Measurements from ENCODE around the gene ROR1. TPM values are rescaled to one million over a fixed set of nuclear protein-coding genes. Genes with fewer than 3 reads are reported as not detected.

ROR1 gene
- total and polyA plus RNA-seq, 2 of the 13 experiments (the other 11 are each of a cell fraction or from before 2014, with no cell fraction given): 0.58 to 2.3 TPM

DNA sequence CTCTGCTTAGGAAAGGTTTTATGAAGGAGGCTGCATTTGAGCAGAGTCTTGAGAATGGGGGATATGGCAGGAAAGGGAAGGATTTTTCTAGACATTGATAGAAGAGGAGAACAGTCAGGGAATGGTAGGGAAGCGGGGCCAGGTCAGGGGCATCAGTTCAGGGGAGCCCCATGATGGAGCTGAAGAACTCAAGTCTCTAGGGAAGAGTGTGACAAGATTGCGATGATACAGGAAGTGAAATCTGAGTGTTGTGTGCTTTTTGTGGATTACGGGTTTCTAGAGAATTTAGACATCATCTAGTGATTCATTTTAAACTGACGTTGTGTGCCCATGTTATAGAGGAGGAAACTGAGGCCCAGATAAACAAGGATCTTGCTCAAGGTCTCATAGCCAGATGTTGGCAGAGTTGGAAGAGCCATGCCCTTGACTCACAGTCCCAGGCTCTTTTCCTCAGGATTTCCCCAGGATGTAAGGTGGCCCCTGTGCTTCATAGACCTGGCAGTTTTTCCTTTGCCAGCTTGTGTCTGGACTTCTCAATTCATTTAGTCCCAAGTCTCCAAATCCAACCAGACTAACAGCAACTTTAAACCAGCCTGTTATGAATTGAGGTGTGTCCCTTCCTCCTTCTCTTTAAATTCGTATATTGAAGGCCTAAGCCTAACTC lies 130.3 kb downstream of the ROR1 start:
- no TSS peak for BruUV-seq (replicated peaks)
- H3K4me3 ChIP-seq (replicated peaks in 1 of 3; ENCODE audit: insufficient read depth in 1 of 3, low read depth in 2 of 3, low read length in 3 of 3): no peak overlapping the region
- no peak overlapping the region for H2AFZ ChIP-seq (ENCODE audit: low read length)
- H3K4me1 ChIP-seq (ENCODE audit: insufficient read depth, low read length): no peaks in the 10 kb centered on the region
- ChIA-PET CTCF (ENCODE audit: low intra/inter-chr PET ratio, low total read pairs) (no interaction called here), POLR2A (no interaction called here)
- H3K27ac ChIP-seq (ENCODE audit: extremely low read length, insufficient read depth, low read length): no peak overlapping the region
- no peaks in the 10 kb centered on the region for H3K79me2 ChIP-seq (ENCODE audit: insufficient read depth, low read length)
- in situ Hi-C loops (cut with HindIII; ENCODE audit: extremely low pct_ligation_motif_present, low pct_unique_long_range_greater_than_20kb): loop anchor here (25.0 kb wide), 2 partner anchors 217 to 292 kb away; no protein-coding TSS in a partner anchor
- ATAC-seq (no peak), DNase-seq (ENCODE audit: low spot score) (no peak), FAIRE-seq (no peak)
- no peak for TF ChIP-seq NKX3-1 (CRISPR knock-in tag; IDR thresholded peaks at IDR 0.05)
- intact Hi-C loops (cut with micrococcal nuclease; ENCODE audit: unreplicated experiment): no loop called here
- H3K36me3 ChIP-seq (replicated peaks in 1 of 2; ENCODE audit: control insufficient read depth in 1 of 2, insufficient read depth in 2 of 2, low read length in 2 of 2): no peaks in the 10 kb centered on the region
- H3K9ac ChIP-seq (ENCODE audit: insufficient read depth, low read depth, low read length): no peak overlapping the region
- WGBS (ENCODE audit: low lambda C conversion rate): 39% methylated on average over 5 of the region's 5 CpGs
- no peaks in the 10 kb centered on the region for H3K9me3 ChIP-seq (ENCODE audit: low read length)
- no peak overlapping the region for H3K4me2 ChIP-seq (ENCODE audit: low read depth, low read length)
- no peaks in the 10 kb centered on the region for H4K20me1 ChIP-seq (ENCODE audit: insufficient read depth, low read length)
- no peaks in the 10 kb centered on the region; a peak in 1 of 5 replicates for H3K27me3 ChIP-seq (ENCODE audit: control insufficient read depth in 1 of 2, insufficient read depth in 2 of 2, low read length in 2 of 2)

- intact Hi-C loops (cut with micrococcal nuclease; ENCODE audit: unreplicated experiment): no loop called here
- CTCF ChIA-PET (ENCODE audit: low intra/inter-chr PET ratio, low total read pairs): no interaction called here
- ATAC-seq: no peak
- no peak for TF ChIP-seq ZNF556 (CRISPR knock-in tag; IDR thresholded peaks at IDR 0.05; ENCODE audit: borderline replicate concordance)
- TF ChIP-seq ZSCAN21 (CRISPR knock-in tag; IDR thresholded peaks at IDR 0.05; ENCODE audit: borderline replicate concordance): no peak
- TF ChIP-seq JDP2 (CRISPR knock-in tag; IDR thresholded peaks at IDR 0.05; ENCODE audit: borderline replicate concordance): no peak
- TF ChIP-seq KAT2B (IDR thresholded peaks at IDR 0.05; ENCODE audit: borderline replicate concordance, low read depth, low read length): no peak
- no peak for TF ChIP-seq SNRNP70 (IDR thresholded peaks at IDR 0.05; ENCODE audit: low read depth, low read length)
- TF ChIP-seq ZXDC (CRISPR knock-in tag; IDR thresholded peaks at IDR 0.05): no peak
- TF ChIP-seq NRL (CRISPR knock-in tag; IDR thresholded peaks at IDR 0.05; ENCODE audit: borderline replicate concordance): no peak
- no peak for TF ChIP-seq PTBP1 (IDR thresholded peaks at IDR 0.05; ENCODE audit: low read depth, low read length, poor library complexity, severe bottlenecking)
- TF ChIP-seq MBNL3 (CRISPR knock-in tag; conservative IDR thresholded peaks at IDR 0.05): no peak
- TF ChIP-seq NFIB (CRISPR knock-in tag; IDR thresholded peaks at IDR 0.05; ENCODE audit: borderline replicate concordance): no peak
- TF ChIP-seq, protein P1, sequence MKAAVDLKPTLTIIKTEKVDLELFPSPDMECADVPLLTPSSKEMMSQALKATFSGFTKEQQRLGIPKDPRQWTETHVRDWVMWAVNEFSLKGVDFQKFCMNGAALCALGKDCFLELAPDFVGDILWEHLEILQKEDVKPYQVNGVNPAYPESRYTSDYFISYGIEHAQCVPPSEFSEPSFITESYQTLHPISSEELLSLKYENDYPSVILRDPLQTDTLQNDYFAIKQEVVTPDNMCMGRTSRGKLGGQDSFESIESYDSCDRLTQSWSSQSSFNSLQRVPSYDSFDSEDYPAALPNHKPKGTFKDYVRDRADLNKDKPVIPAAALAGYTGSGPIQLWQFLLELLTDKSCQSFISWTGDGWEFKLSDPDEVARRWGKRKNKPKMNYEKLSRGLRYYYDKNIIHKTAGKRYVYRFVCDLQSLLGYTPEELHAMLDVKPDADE (CRISPR knock-in tag; IDR thresholded peaks at IDR 0.05): no peak
Measured at GRCh38 chr1:63904826-63905225, 131.0 kb downstream of the ROR1 start.

More at GRCh38 chr1:63904826-63905225, 131.0 kb downstream of the ROR1 start:
- Histone ChIP-seq H4K20me1 (ENCODE audit: insufficient read depth, low read length) (no peaks in the 10 kb centered on the region), H2AFZ (ENCODE audit: low read length) (no peak overlapping the region), H3K9ac (ENCODE audit: insufficient read depth, low read depth, low read length) (no peak overlapping the region), H3K4me3 (replicated peaks in 1 of 3; ENCODE audit: insufficient read depth in 1 of 3, low read depth in 2 of 3, low read length in 3 of 3) (no peak overlapping the region), H3K4me1 (ENCODE audit: insufficient read depth, low read length) (no peaks in the 10 kb centered on the region), H3K27ac (ENCODE audit: extremely low read length, insufficient read depth, low read length) (no peak overlapping the region), H3K9me3 (ENCODE audit: low read length) (no peaks in the 10 kb centered on the region), H3K27me3 (ENCODE audit: control insufficient read depth in 1 of 2, insufficient read depth in 2 of 2, low read length in 2 of 2) (no peaks in the 10 kb centered on the region; a peak in 1 of 5 replicates), H3K4me2 (ENCODE audit: low read depth, low read length) (no peak overlapping the region), H3K79me2 (ENCODE audit: insufficient read depth, low read length) (no peaks in the 10 kb centered on the region), H3K36me3 (replicated peaks in 1 of 2; ENCODE audit: control insufficient read depth in 1 of 2, insufficient read depth in 2 of 2, low read length in 2 of 2) (no peaks in the 10 kb centered on the region)
- FAIRE-seq: no peak
- WGBS (ENCODE audit: low lambda C conversion rate): 86% methylated on average over 1 of the region's 2 CpGs
- in situ Hi-C loops (cut with HindIII; ENCODE audit: extremely low pct_ligation_motif_present, low pct_unique_long_range_greater_than_20kb): loop anchor here (25.0 kb wide), 2 partner anchors 218 to 293 kb away; no protein-coding TSS in a partner anchor
- BruUV-seq (replicated peaks): no TSS peak
- POLR2A ChIA-PET: no interaction called here
- no peak for DNase-seq (ENCODE audit: low spot score)

Measured in HepG2 (cell line).